Endometrial microvascular endothelial cells (primary cell): ENCODE data around the gene RASGEF1C. TPM values are rescaled to one million over a fixed set of nuclear protein-coding genes. Genes with fewer than 3 reads are reported as not detected.

Experiments used
- in situ Hi-C: cut with HindIII; loops from 2 replicates; pipeline ENCODE4 v1.10.0; 2017; ENCODE audit warnings: low sequenced_read_pairs, low pct_unique_long_range_greater_than_20kb; ENCODE audit errors: inconsistent ontology term
- total RNA-seq: library from RNA; depleted of rRNA; stranded (reverse); fragments of >200 nt; gene quantifications from one replicate; pipeline ENCODE4 v1.2.3, GENCODE V29; 2015; ENCODE audit errors: inconsistent ontology term

The RASGEF1C gene
- not detected for total RNA-seq

- in situ Hi-C loops: no loop called here
Measured at GRCh38 chr5:180209137-180209581, at the start of gene RASGEF1C. Gene RASGEF1C, minus strand, starts transcription at chr5:180209211. Its CDS starts 71,159 bp downstream, at chr5:180138052.

DNA sequence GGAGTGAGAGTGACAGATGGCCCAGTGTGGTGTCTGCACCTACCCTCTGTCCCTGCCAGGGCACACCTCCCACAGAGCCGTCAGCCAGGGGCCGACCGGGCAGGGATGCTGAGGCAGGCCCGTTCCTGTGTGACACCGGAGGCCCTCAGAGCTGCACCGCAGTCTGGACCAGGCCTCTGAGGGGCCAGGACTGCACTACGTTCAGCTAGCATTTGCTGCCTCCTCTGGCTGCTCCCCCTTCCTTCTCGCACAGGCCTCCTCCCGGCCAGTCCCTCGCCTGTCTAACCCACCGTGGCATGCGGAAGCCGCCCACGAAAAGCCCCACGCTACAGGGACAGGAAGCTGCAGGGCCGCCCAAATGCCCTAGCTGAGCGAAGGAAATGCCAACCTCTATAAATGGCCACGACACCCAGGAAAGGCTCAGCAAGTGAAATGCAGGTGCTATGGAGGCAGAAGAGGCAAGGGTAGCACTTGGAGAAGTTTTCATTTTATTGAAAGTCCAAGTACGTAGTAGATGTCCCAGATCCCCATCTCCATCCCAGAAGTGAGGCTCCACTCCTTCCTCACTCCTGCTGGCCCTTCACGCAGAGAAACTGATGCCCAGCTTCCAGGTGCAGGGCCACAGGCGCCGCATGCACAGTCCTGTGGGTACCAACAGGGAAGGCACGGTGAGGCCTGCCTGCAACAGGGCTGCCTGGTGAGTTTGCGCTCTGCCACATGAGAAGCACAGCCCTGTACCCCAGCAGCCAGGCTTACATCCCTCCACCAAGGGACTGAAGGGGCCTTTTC, 44.2 kb upstream of the RASGEF1C start:
- in situ Hi-C loops: no loop called here

DNA sequence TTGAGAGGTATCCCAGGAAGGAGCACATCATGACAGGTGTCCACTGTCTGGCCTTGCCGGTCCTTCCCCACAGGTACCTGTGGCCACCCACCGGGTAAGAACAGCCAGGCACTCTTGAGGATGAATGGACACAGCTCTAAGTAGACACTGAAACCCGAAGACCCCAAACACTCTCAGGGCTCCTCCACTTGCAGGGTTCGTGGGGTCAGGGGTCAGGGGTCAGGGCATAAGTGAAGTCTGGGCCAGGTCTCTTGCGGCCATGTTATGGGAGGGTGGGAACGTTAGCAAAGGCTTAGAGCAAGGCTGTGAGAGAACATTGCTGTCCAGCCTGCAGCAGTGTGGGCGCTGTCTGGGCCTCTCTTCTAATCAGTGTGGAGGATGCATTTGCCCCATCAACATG, 42.9 kb upstream of the RASGEF1C start:
- in situ Hi-C loops: no loop called here

GRCh38 chr5:180251141-180251540, 42.1 kb upstream of the RASGEF1C start:
- in situ Hi-C loops: no loop called here

- in situ Hi-C loops: no loop called here
Measured at GRCh38 chr5:180250329-180250728, 41.3 kb upstream of the RASGEF1C start.

- in situ Hi-C loops: no loop called here
Measured at GRCh38 chr5:180241600-180241999, 32.6 kb upstream of the RASGEF1C start.

DNA sequence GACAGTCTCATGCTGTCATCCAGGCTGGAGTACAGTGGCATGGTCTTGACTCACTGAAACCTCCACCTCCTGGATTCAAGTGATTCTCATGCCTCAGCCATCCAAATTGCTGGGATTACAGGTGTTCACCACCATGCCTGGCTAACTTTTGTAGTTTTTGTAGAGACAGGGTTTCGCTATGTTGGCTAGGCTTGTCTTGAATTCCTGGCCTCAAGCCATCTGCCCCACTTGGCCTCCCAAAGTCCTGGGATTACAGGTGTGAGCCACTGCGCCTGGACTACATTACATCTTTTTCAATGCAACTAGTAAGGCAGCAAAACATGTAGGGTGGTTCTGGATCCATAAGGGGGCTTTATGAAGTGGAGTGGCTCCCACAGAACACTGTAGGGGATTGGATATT, 29.6 kb upstream of the RASGEF1C start:
- in situ Hi-C loops: no loop called here

- in situ Hi-C loops: no loop called here
Measured at GRCh38 chr5:180235846-180236245, 26.8 kb upstream of the RASGEF1C start.

DNA sequence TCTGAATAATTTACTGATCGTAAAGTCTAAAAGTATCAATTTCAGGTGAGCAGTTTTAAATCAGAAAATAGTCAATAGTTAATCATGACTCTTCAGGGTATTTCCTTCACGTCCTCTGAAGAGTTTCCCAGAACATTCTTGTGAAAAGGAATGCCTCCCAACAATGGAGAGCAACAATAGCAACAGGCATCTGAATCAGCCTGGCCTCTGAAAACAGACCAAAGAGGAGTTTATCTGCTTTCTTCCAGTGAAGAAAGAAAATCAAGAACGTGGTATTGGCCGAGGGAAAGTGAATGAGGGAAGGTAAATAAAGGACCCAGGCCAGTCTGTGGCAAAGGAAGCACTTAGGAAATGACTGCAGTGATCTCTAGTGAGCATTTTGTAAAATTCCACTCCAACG, 26.1 kb upstream of the RASGEF1C start:
- in situ Hi-C loops: no loop called here

DNA sequence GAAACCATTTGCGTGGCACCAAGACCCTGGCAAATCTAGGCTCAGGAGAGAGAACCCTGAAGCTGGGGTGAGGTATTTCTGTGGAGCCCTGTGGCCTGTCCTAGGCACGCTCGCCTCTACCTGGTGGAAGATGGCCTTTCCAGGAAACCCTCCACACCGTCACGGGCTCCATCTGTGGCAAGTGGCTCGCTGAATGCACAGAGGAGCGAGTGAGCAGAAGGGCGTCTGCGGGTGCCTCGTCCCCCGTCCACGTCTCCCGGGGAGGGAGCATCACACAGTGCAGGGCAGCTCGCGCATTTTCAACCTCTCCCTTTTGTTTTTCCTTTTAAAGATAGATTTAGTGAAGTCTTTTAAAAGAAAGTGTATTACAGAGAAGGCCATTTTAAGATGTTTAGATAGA, 25.3 kb upstream of the RASGEF1C start:
- in situ Hi-C loops: no loop called here

- in situ Hi-C loops: no loop called here
Measured at GRCh38 chr5:180233729-180234128, 24.7 kb upstream of the RASGEF1C start.

- in situ Hi-C loops: no loop called here
Measured at GRCh38 chr5:180230017-180230416, 21.0 kb upstream of the RASGEF1C start.

DNA sequence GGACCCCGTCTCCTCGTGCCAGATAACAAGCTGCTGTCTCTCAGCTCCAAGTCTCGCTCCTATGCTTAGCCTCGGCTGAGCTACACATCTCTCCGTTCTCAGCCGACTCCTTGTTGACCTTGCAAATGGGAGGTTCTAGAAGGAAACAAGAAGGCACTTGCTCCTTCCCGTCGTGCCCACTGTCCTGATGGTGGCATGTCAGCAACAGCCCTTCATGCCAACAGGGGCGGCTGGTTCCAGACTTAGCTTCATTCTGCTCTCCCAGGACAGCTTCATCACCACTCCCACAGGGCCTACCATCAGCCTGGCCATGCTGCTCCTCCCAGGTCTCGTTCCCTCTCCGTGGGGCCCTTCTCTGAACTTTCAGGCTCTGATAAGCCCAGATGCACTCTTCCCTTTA, 13.0 kb upstream of the RASGEF1C start:
- in situ Hi-C loops: no loop called here

DNA sequence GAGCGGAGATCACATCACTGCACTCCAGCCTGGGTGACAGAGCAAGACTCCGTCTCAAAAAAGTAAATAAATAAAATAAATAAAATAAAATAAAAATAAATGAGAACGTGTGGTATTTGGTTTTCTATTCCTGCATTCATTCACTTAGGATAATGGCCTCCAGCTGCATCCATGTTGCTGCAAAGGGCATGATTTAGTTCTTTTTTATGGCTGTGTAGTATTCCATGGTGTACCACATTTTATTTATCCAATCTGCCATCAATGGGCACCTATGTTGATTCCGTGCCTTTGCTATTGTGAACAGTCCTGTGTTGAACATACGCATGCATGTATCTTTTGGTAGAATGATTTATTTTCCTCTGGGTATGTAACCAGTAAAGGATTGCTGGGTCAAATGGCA, 8.8 kb upstream of the RASGEF1C start:
- in situ Hi-C loops: no loop called here

- in situ Hi-C loops: no loop called here
Measured at GRCh38 chr5:180216646-180217171, 7.7 kb upstream of the RASGEF1C start.

- in situ Hi-C loops: no loop called here
Measured at GRCh38 chr5:180215783-180216630, 7.0 kb upstream of the RASGEF1C start.

DNA sequence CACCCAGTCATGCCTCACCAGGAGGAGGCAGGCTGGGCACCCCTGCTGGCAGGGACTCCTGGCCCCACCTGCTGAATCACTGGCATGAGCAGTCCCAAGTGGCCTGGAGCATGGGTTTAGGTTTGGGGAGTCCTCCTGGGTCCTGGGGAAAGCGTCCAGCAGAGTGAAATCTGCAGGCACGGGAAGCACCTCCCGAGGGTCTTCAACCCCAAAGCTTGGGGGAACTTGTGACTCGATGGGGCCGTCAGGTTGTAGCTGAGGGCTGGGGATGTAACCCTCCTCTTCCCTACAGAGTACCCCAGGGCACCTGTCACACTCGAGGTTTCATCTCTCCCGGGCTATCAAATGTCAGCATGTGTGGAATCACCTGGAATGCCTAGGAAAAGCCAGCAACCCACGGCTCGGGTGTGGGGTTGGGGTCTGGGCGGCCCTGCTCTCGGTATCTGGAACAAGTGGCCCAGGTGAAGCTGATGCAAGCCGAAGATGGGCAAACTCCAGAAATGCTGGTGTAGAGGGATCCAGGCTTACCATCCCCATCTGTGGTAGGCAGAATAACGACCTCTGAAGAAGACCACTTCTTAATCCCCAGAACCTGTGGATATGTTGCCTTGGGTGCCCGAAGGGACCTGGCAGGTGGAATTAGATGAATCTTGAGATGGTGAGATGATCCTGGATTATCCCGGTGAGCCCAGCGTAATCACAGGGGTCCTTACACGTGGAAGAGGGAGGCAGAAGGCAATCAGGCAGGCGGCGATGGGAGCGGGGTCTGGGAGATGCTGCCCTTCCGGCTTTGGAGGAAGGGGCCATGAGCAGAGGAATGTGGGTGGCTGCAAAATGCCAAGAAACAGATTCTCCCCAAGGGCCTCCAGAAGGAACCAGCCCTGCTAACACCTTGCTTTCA, 6.1 kb upstream of the RASGEF1C start:
- in situ Hi-C loops: no loop called here

DNA sequence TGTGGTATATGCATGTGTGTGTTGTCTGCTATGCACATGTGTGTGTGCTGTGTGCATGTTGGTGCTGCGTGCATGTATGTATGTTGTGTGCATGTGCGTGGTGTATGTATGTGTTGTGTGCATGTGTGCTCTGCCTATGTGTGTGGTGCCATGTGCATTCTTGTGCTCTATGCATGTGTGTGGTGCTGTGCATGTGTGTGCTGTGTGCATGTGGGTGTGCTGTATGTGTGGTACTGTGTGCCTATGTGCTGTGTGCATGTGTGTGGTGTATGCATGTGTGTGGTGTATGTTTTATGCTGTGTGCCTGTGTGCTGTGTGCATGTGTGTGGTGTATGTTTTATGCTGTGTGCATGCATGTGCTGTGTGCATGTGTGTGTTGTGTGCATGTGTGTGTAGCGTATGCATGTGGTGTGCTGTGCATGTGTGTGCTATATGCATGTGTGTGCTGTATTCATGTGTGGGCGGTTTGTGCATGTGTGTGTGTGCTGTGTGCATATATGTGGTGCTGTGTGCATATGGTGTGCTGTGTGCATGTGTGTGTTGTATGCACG, 4.7 kb upstream of the RASGEF1C start:
- in situ Hi-C loops: no loop called here

- in situ Hi-C loops: no loop called here
Measured at GRCh38 chr5:180213256-180213600, 4.2 kb upstream of the RASGEF1C start.
